ENCODE results near the gene SYNPO2. TPM values are rescaled to one million over a fixed set of nuclear protein-coding genes. Genes with fewer than 3 reads are reported as not detected.

The SYNPO2 gene
- total RNA-seq, 1 experiment from 2014 or later: 0.93 TPM

DNA sequence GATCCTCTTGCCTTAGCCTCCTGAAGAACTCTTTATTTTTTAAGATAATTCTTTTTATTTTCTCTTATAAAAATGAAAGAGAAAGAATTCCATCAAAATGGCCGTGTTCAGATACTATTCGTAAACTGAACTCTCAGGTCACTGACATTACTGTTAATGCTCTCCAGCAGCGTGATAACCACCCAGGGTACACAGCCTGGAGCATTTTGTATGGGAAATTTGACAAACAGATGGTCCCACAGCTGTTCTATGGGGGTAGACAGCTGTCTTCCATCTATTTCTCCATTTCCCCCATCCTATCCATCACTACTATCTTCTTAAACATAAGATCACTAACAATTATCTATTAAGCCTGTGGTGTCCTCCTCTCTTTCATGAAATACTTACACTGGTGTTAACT lies 47.8 kb downstream of the SYNPO2 start (continued):
- no peak for TF ChIP-seq FOSL1 (IDR thresholded peaks at IDR 0.05; ENCODE audit: low read depth)
- TF ChIP-seq SIN3A (IDR thresholded peaks at IDR 0.05; ENCODE audit: low read depth): no peak
- TF ChIP-seq TCF7L2 (IDR thresholded peaks at IDR 0.05; ENCODE audit: borderline replicate concordance, extremely low read depth, insufficient read depth, insufficient read length): no peak
- no peak for TF ChIP-seq SP1 (IDR thresholded peaks at IDR 0.05; ENCODE audit: low read depth)

DNA sequence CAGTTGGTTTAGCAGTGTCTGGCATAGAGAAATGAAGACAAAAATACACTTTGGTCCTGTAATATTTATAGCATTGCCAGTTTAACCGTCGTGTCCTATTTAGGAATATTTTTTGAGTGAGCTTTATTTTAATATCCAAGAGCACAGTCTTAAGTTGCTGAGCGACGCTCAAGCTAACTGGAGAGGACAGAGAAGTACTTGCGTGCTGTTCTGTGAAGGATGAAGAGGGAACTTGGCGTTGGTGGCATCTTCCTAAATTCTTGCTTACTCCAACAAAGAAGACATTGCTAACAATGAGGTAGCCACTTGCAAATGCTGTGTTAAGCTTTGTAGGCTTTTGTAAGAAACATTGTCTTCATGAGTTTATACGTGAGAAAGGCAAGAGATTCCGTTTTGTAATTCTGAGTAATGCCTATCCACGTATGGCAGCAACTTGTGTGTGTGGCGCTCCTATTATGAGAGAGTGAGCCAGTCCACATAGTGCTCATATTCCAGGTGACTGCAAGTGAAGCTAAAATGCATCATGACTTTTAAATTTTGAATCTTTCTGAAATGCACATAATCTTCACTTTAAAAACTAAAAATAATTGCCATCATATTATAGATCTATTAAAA lies 50.6 kb downstream of the SYNPO2 start:
- BruUV-seq (replicated peaks): no TSS peak
- no peaks in the 10 kb centered on the region for H4K20me1 ChIP-seq (ENCODE audit: insufficient read depth)
- CTCF ChIA-PET: no interaction called here
- no peaks in the 10 kb centered on the region for H3K9me3 ChIP-seq (ENCODE audit: control insufficient read depth in 1 of 2, insufficient read depth in 1 of 2, low read depth in 1 of 2, low read length in 2 of 2)
- RAD21 ChIA-PET (ENCODE audit: low non-redundant PET in 1 of 2, low total read pairs in 2 of 2, uncharacterized antibody in 2 of 2, unreplicated experiment in 2 of 2): no interaction called here
- TF ChIP-seq, protein P1, sequence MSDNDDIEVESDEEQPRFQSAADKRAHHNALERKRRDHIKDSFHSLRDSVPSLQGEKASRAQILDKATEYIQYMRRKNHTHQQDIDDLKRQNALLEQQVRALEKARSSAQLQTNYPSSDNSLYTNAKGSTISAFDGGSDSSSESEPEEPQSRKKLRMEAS (IDR thresholded peaks at IDR 0.05): no peak
- TF ChIP-seq ZFX (IDR thresholded peaks at IDR 0.05) (no peak), ZNF274 (IDR thresholded peaks at IDR 0.05; ENCODE audit: low read depth, low read length) (no peak), TCF7L2 (IDR thresholded peaks at IDR 0.05; ENCODE audit: borderline replicate concordance, extremely low read depth, insufficient read depth, insufficient read length) (no peak), SRF (IDR thresholded peaks at IDR 0.05; ENCODE audit: low read depth) (no peak), YY1 (IDR thresholded peaks at IDR 0.05; ENCODE audit: extremely low read depth, insufficient replicate concordance, low read depth, low read length) (no peak)
- TF ChIP-seq, protein P2, sequence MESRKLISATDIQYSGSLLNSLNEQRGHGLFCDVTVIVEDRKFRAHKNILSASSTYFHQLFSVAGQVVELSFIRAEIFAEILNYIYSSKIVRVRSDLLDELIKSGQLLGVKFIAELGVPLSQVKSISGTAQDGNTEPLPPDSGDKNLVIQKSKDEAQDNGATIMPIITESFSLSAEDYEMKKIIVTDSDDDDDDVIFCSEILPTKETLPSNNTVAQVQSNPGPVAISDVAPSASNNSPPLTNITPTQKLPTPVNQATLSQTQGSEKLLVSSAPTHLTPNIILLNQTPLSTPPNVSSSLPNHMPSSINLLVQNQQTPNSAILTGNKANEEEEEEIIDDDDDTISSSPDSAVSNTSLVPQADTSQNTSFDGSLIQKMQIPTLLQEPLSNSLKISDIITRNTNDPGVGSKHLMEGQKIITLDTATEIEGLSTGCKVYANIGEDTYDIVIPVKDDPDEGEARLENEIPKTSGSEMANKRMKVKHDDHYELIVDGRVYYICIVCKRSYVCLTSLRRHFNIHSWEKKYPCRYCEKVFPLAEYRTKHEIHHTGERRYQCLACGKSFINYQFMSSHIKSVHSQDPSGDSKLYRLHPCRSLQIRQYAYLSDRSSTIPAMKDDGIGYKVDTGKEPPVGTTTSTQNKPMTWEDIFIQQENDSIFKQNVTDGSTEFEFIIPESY (IDR thresholded peaks at IDR 0.05; ENCODE audit: extremely low read depth, insufficient replicate concordance, low read length): no peak
- TF ChIP-seq, protein P3, sequence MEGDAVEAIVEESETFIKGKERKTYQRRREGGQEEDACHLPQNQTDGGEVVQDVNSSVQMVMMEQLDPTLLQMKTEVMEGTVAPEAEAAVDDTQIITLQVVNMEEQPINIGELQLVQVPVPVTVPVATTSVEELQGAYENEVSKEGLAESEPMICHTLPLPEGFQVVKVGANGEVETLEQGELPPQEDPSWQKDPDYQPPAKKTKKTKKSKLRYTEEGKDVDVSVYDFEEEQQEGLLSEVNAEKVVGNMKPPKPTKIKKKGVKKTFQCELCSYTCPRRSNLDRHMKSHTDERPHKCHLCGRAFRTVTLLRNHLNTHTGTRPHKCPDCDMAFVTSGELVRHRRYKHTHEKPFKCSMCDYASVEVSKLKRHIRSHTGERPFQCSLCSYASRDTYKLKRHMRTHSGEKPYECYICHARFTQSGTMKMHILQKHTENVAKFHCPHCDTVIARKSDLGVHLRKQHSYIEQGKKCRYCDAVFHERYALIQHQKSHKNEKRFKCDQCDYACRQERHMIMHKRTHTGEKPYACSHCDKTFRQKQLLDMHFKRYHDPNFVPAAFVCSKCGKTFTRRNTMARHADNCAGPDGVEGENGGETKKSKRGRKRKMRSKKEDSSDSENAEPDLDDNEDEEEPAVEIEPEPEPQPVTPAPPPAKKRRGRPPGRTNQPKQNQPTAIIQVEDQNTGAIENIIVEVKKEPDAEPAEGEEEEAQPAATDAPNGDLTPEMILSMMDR (IDR thresholded peaks at IDR 0.05 in 2 of 3, conservative IDR thresholded peaks at IDR 0.05 in 1 of 3; ENCODE audit: borderline replicate concordance in 1 of 3, insufficient read depth in 1 of 3, low read depth in 2 of 3, low read length in 2 of 3): no peak
- no peak overlapping the region for H3K4me3 ChIP-seq (replicated peaks in 1 of 2; ENCODE audit: low read depth in 1 of 2, low read length in 2 of 2)
- H3K27ac ChIP-seq (ENCODE audit: low read depth, low read length): no peak overlapping the region
- H2AFZ ChIP-seq (ENCODE audit: low read depth, low read length, poor library complexity, severe bottlenecking): no peak overlapping the region
- POLR2A ChIA-PET: no interaction called here
- DNase-seq (ENCODE audit: low read depth, low spot score) (no peak), ATAC-seq (no peak)
- H3K9ac ChIP-seq (ENCODE audit: low read length): no peak overlapping the region
- intact Hi-C loops (cut with micrococcal nuclease): no loop called here
- H3K27me3 ChIP-seq (ENCODE audit: insufficient read depth, low read length): no peaks in the 10 kb centered on the region
- H3K79me2 ChIP-seq (ENCODE audit: insufficient read depth, low read length): no peaks in the 10 kb centered on the region
- no peak overlapping the region for H3K4me2 ChIP-seq (ENCODE audit: low read length)
- H3K9me2 ChIP-seq (ENCODE audit: insufficient read depth): no peaks in the 10 kb centered on the region
- H3K4me1 ChIP-seq (ENCODE audit: control insufficient read depth in 1 of 2, insufficient read depth in 2 of 2, low read length in 2 of 2): no peaks in the 10 kb centered on the region
- no peaks in the 10 kb centered on the region for H3K36me3 ChIP-seq (ENCODE audit: control insufficient read depth in 1 of 2, insufficient read depth in 2 of 2, low read length in 2 of 2)
